OCI-LY7 (cell line): ENCODE measurements around the gene SRGAP1.

ENCODE experiments used
- CTCF ChIP-seq: fragments of 200-600 bp; sonication (generic); conservative IDR thresholded peaks from 2 replicates; pipeline ENCODE4 v1.5.1; 2014; ENCODE audit warnings: mild to moderate bottlenecking, antibody characterized with exemption, low read length, moderate library complexity, mixed read lengths
- EZH2phosphoT487 ChIP-seq: fragments of 200-600 bp; sonication (generic); IDR thresholded peaks from 2 replicates; pipeline ENCODE4 v1.6.1; 2018; ENCODE audit warnings: low read depth, borderline replicate concordance, mild to moderate bottlenecking, mixed run types, antibody characterized with exemption, low read length, moderate library complexity, mixed read lengths

- no peak for TF ChIP-seq CTCF
- TF ChIP-seq EZH2phosphoT487 = no peak
Observed at GRCh38 chr12:64177001-64177400, 332.5 kb downstream of the SRGAP1 start.
